H1 (cell line): ENCODE measurements around the gene GBF1. TPM values are rescaled to one million over a fixed set of nuclear protein-coding genes. Genes with fewer than 3 reads are reported as not detected.

Experiments
- CTCF ChIA-PET: fragments of 300-600 bp; sonication (Branson Sonifier 250); formaldehyde crosslinking; loops from one replicate; lab custom pipeline; 2021; ENCODE audit not compliant: partially characterized antibody; lab: Charles Lee
- POLR2A ChIA-PET: fragments of 300-600 bp; sonication (Branson Sonifier 250); formaldehyde crosslinking; loops from one replicate; lab custom pipeline; 2021; ENCODE audit warnings: inconsistent platforms; ENCODE audit not compliant: partially characterized antibody; lab: Charles Lee
- DNase-seq, 2 experiments: peaks; one replicate each; pipeline versions ENCODE4 v3.0.0 to v3.0.0-alpha.2; 2010 to 2022; ENCODE audit warnings: low spot score in 2 of 2, low read depth in 1 of 2, mixed read lengths in 1 of 2
- FAIRE-seq: peaks from 2 replicates; lab custom pipeline; 2011; peaks lifted over from hg19 to GRCh38; lab: Jason Lieb, UNC
- H2AFZ ChIP-seq: 2 replicates; pipeline ENCODE4 v1.8.1; 2012; ENCODE audit warnings: low read length, inconsistent platforms
- H2AK5ac ChIP-seq: 2 replicates; pipeline ENCODE4 v1.6.1; 2013; ENCODE audit warnings: low read depth, low read length
- H2BK120ac ChIP-seq: replicated peaks from 2 replicates; pipeline ENCODE3; 2013; ENCODE audit warnings: low read depth, low read length, inconsistent platforms
- H2BK12ac ChIP-seq: 2 replicates; pipeline ENCODE4 v1.6.1; 2013; ENCODE audit warnings: low read depth, low read length
- H2BK15ac ChIP-seq: 2 replicates; pipeline ENCODE4 v1.6.1; 2013; ENCODE audit warnings: low read length
- H2BK20ac ChIP-seq: 2 replicates; pipeline ENCODE4 v1.6.1; 2013; ENCODE audit warnings: low read length
- H2BK5ac ChIP-seq: 2 replicates; pipeline ENCODE4 v1.6.1; 2013; ENCODE audit warnings: low read depth, low read length
- H3K14ac ChIP-seq: 2 replicates; pipeline ENCODE4 v1.6.1; 2013; ENCODE audit warnings: inconsistent platforms; ENCODE audit not compliant: insufficient read length
- H3K18ac ChIP-seq: 2 replicates; pipeline ENCODE4 v1.6.1; 2013; ENCODE audit warnings: low read length; ENCODE audit errors: extremely low read depth
- H3K23ac ChIP-seq: 2 replicates; pipeline ENCODE4 v1.6.1; 2013; ENCODE audit warnings: inconsistent platforms; ENCODE audit not compliant: insufficient read length
- H3K23me2 ChIP-seq: 2 replicates; pipeline ENCODE4 v1.6.1; 2013; ENCODE audit warnings: low read depth, low read length
- H3K27ac ChIP-seq: 2 replicates; pipeline ENCODE4 v1.6.1; 2011; ENCODE audit warnings: low read depth, low read length, inconsistent platforms
- H3K27me3 ChIP-seq, 4 experiments: replicated peaks in 1 of 4; 1 replicate in 1 of 4; 2 replicates in 3 of 4; pipeline versions ENCODE4 v1.6.1 to v1.8.1; 2011 to 2013; ENCODE audit warnings: low read length in 3 of 4, mild to moderate bottlenecking in 3 of 4, inconsistent platforms in 2 of 4, mixed read lengths in 2 of 4, moderate library complexity in 1 of 4; ENCODE audit not compliant: control insufficient read depth in 3 of 4, insufficient read depth in 3 of 4; ENCODE audit errors: extremely low read depth in 1 of 4
- H3K36me3 ChIP-seq, 4 experiments: 2 replicates each; pipeline versions ENCODE4 v1.6.1 to v1.8.1; 2011 to 2013; ENCODE audit warnings: mild to moderate bottlenecking in 4 of 4, low read length in 3 of 4, moderate library complexity in 2 of 4, control low read depth in 1 of 4, inconsistent platforms in 1 of 4; ENCODE audit not compliant: insufficient read depth in 4 of 4, control insufficient read depth in 2 of 4
- H3K4ac ChIP-seq: replicated peaks from 2 replicates; pipeline ENCODE3; 2013; ENCODE audit warnings: low read length, low read depth, mixed read lengths, inconsistent platforms; ENCODE audit not compliant: insufficient read length
- H3K4me1 ChIP-seq, 4 experiments: replicated peaks in 1 of 4; 1 replicate in 1 of 4; 2 replicates in 3 of 4; pipeline versions ENCODE4 v1.6.1 to v1.8.1; 2011 to 2013; ENCODE audit warnings: low read length in 3 of 4, inconsistent platforms in 2 of 4, mixed read lengths in 1 of 4; ENCODE audit not compliant: insufficient read depth in 4 of 4, control insufficient read depth in 3 of 4
- H3K4me2 ChIP-seq, 2 experiments: 2 replicates each; pipeline versions ENCODE4 v1.6.1 to v1.8.1; 2011 to 2013; ENCODE audit warnings: low read depth in 2 of 2, low read length in 2 of 2, control low read depth in 1 of 2, inconsistent platforms in 1 of 2, mild to moderate bottlenecking in 1 of 2; ENCODE audit not compliant: insufficient read depth in 1 of 2
- H3K4me3 ChIP-seq, 4 experiments: fragments of 200-600, 300-600 bp in 1 of 4; sonication (generic), shearing (Covaris generic), sonication (Bioruptor Twin) in 1 of 4; 2 replicates each; pipeline versions ENCODE4 v1.5.1 to v1.8.1; 2011 to 2016; ENCODE audit warnings: low read length in 4 of 4, low read depth in 3 of 4, control low read depth in 2 of 4, inconsistent platforms in 2 of 4, mild to moderate bottlenecking in 2 of 4, mixed read lengths in 1 of 4, moderate library complexity in 1 of 4; ENCODE audit not compliant: insufficient read depth in 2 of 4; ENCODE audit errors: extremely low read depth in 1 of 4
- H3K56ac ChIP-seq: replicated peaks from 2 replicates; pipeline ENCODE3; 2013; ENCODE audit warnings: low read depth, mild to moderate bottlenecking, mixed read lengths, low read length, inconsistent platforms; ENCODE audit not compliant: insufficient read length
- H3K79me1 ChIP-seq: 2 replicates; pipeline ENCODE4 v1.6.1; 2013; ENCODE audit warnings: low read depth, low read length, control low read depth
- H3K79me2 ChIP-seq, 2 experiments: 2 replicates each; pipeline versions ENCODE4 v1.6.1 to v1.8.1; 2012 to 2013; ENCODE audit warnings: low read length in 2 of 2, mild to moderate bottlenecking in 2 of 2, inconsistent platforms in 1 of 2; ENCODE audit not compliant: insufficient read depth in 2 of 2, control insufficient read depth in 1 of 2
- H3K9ac ChIP-seq, 4 experiments: replicated peaks in 1 of 4; 1 replicate in 1 of 4; 2 replicates in 3 of 4; pipeline versions ENCODE4 v1.6.1 to v1.8.1; 2011 to 2013; ENCODE audit warnings: low read depth in 3 of 4, low read length in 3 of 4, control low read depth in 2 of 4, mild to moderate bottlenecking in 2 of 4, moderate library complexity in 2 of 4, inconsistent platforms in 1 of 4; ENCODE audit errors: extremely low read depth in 1 of 4
- H3K9me3 ChIP-seq, 2 experiments: 2 replicates each; pipeline versions ENCODE4 v1.6.1 to v1.8.1; 2012 to 2013; ENCODE audit warnings: mild to moderate bottlenecking in 2 of 2, moderate library complexity in 2 of 2, control low read depth in 1 of 2, inconsistent platforms in 1 of 2, low read depth in 1 of 2, low read length in 1 of 2, mixed read lengths in 1 of 2; ENCODE audit not compliant: insufficient read depth in 2 of 2
- H4K20me1 ChIP-seq, 2 experiments: replicated peaks in 1 of 2; 2 replicates each; pipeline versions ENCODE3 to v1.8.1; 2011 to 2013; ENCODE audit warnings: inconsistent platforms in 2 of 2, low read length in 2 of 2, mild to moderate bottlenecking in 1 of 2; ENCODE audit not compliant: insufficient read depth in 2 of 2, control insufficient read depth in 1 of 2
- H4K5ac ChIP-seq: 2 replicates; pipeline ENCODE4 v1.6.1; 2013; ENCODE audit warnings: low read length, low read depth, mixed read lengths, inconsistent platforms; ENCODE audit not compliant: insufficient read length
- H4K8ac ChIP-seq: 2 replicates; pipeline ENCODE4 v1.8.0; 2013; ENCODE audit warnings: mild to moderate bottlenecking, moderate library complexity, low read length, inconsistent platforms; ENCODE audit not compliant: insufficient read depth; ENCODE audit errors: extremely low read depth
- H4K91ac ChIP-seq: replicated peaks from 2 replicates; pipeline ENCODE3; 2013; ENCODE audit warnings: low read length, mixed read lengths, inconsistent platforms; ENCODE audit not compliant: insufficient read length
- CHD1 ChIP-seq: IDR thresholded peaks from 2 replicates; pipeline ENCODE4 v1.6.1; 2012; ENCODE audit warnings: low read depth, low read length, improper control_type of control experiment
- CTCF ChIP-seq, 3 experiments: IDR thresholded peaks; 1 replicate in 2 of 3; 2 replicates in 1 of 3; pipeline versions ENCODE4 v1.5.1 to v1.6.1; 2011; ENCODE audit warnings: low read length in 3 of 3, mild to moderate bottlenecking in 3 of 3, inconsistent platforms in 2 of 3, low read depth in 1 of 3, moderate library complexity in 1 of 3; ENCODE audit not compliant: insufficient read depth in 1 of 3; ENCODE audit errors: control extremely low read depth in 1 of 3
- EGR1 ChIP-seq: IDR thresholded peaks from 2 replicates; pipeline ENCODE4 v1.6.1; 2011; ENCODE audit warnings: low read depth, low read length, borderline replicate concordance
- HDAC6 ChIP-seq: IDR thresholded peaks from one replicate; pipeline ENCODE4 v1.7.1; 2012; ENCODE audit warnings: low read depth, mild to moderate bottlenecking, inconsistent platforms, low read length, moderate library complexity
- KDM4A ChIP-seq: IDR thresholded peaks from one replicate; pipeline ENCODE4 v1.7.1; 2012; ENCODE audit warnings: low read depth, mild to moderate bottlenecking, moderate library complexity, low read length, inconsistent platforms; ENCODE audit not compliant: severe bottlenecking
- MAX ChIP-seq: IDR thresholded peaks from 2 replicates; pipeline ENCODE4 v1.6.1; 2012; ENCODE audit warnings: inconsistent platforms
- POU5F1 ChIP-seq: IDR thresholded peaks from 2 replicates; pipeline ENCODE4 v1.6.1; 2011; ENCODE audit warnings: low read depth, mild to moderate bottlenecking, low read length, moderate library complexity
- RBBP5 ChIP-seq: IDR thresholded peaks from 2 replicates; pipeline ENCODE4 v1.7.1; 2012; ENCODE audit warnings: low read depth, mild to moderate bottlenecking, inconsistent platforms, low read length, moderate library complexity, borderline replicate concordance
- SP2 ChIP-seq: IDR thresholded peaks from 2 replicates; pipeline ENCODE4 v1.6.1; 2012; ENCODE audit warnings: mild to moderate bottlenecking, low read length, inconsistent platforms
- SP4 ChIP-seq: IDR thresholded peaks from 2 replicates; pipeline ENCODE4 v1.6.1; 2012; ENCODE audit warnings: low read length, inconsistent platforms
- SRF ChIP-seq: IDR thresholded peaks from 2 replicates; pipeline ENCODE4 v1.6.1; 2011; ENCODE audit warnings: mild to moderate bottlenecking, low read depth, low read length, moderate library complexity
- SUZ12 ChIP-seq: fragments of 200-600 bp; sonication (generic); IDR thresholded peaks from 2 replicates; pipeline ENCODE4 v1.6.1; 2012; ENCODE audit warnings: mild to moderate bottlenecking, inconsistent platforms, low read length, moderate library complexity, mixed read lengths
- WGBS, 2 experiments: shearing (Covaris generic) in 1 of 2; methylation state at CpG; one replicate each; pipeline versions ENCODE4 v1.1.6 to v1.1.7; 2013 to 2015; ENCODE audit warnings: low lambda C conversion rate in 2 of 2, mixed read lengths in 2 of 2, inconsistent platforms in 1 of 2, low coverage in 1 of 2, missing lambda C conversion rate in 1 of 2; ENCODE audit not compliant: insufficient replicate concordance in 2 of 2, insufficient coverage in 1 of 2, insufficient read length in 1 of 2; ENCODE audit errors: extremely low coverage in 1 of 2, missing lambda C conversion rate in 1 of 2; 5-methylcytosine and 5-hydroxymethylcytosine counted together
- polyA plus RNA-seq, 7 experiments: library from polyadenylated mRNA; depleted of rRNA in 3 of 7; stranded (reverse) in 5 of 7; unstranded in 2 of 7; fragments of >200 nt in 5 of 7; fragments of 200-250 nt in 2 of 7; gene quantifications; 1 replicate in 5 of 7; 2 replicates in 1 of 7; 4 replicates in 1 of 7; pipeline versions ENCODE4 v1.2.1 to v1.2.3, GENCODE V29; 2011 to 2013; ENCODE audit warnings: missing spikeins in 2 of 7, mixed read lengths in 2 of 7
- total RNA-seq: library from RNA; stranded (reverse); fragmentation: NEBNext Ultra II Directional; extraction: Animal tissue kit (Norgen Biotek cat#: 25700); gene quantifications from 2 replicates; pipeline ENCODE4 v1.2.1, GENCODE V29; 2021

The GBF1 gene
- total and polyA plus RNA-seq, 2 of the 8 experiments (the other 6 are each of a cell fraction or from before 2014, with no cell fraction given) = 11.0 to 25.5 TPM

- no peak overlapping the region for H3K4me3 ChIP-seq
- no peaks in the 10 kb centered on the region for H3K23me2 ChIP-seq
- H2BK5ac ChIP-seq = no peak overlapping the region
- H3K18ac ChIP-seq = no peak overlapping the region
- H3K79me1 ChIP-seq = no peaks in the 10 kb centered on the region
- no peaks in the 10 kb centered on the region for H3K4me1 ChIP-seq
- H3K4me2 ChIP-seq = no peak overlapping the region
- no peak for DNase-seq
- H2BK20ac ChIP-seq = no peak overlapping the region
- H3K56ac ChIP-seq = no peak overlapping the region
- no peak for FAIRE-seq
- TF ChIP-seq CHD1 (no peak), CTCF (IDR thresholded peaks at IDR 0.05; ENCODE audit: control extremely low read depth in 1 of 3, insufficient read depth in 1 of 3, low read depth in 1 of 3, low read length in 3 of 3) (no peak), SP4 (no peak), KDM4A (no peak), SRF (no peak), SP2 (no peak), POU5F1 (no peak), HDAC6 (no peak), EGR1 (no peak), SUZ12 (no peak), MAX (no peak), RBBP5 (no peak)
- no peak overlapping the region for H3K9ac ChIP-seq
- H3K4ac ChIP-seq = no peak overlapping the region
- WGBS, 2 experiments = 38% methylated on average over 1 of the region's 1 CpG; no CpG with 5 or more reads in 1 of the 2 experiments
- no peaks in the 10 kb centered on the region for H4K20me1 ChIP-seq
- H4K8ac ChIP-seq = no peak overlapping the region
- H3K23ac ChIP-seq = no peak overlapping the region
- ChIA-PET CTCF (interaction anchor here (1.1 kb wide), 1 partner anchor 33 kb away, joined by 3 read pairs; no protein-coding TSS in a partner anchor), POLR2A (interaction anchor here (0.7 kb wide), 1 partner anchor 119 kb away, joined by 3 read pairs; no protein-coding TSS in a partner anchor)
- H4K5ac ChIP-seq = no peak overlapping the region
- H2BK120ac ChIP-seq = no peak overlapping the region
- H2BK12ac ChIP-seq = no peak overlapping the region
- no peak overlapping the region for H3K27ac ChIP-seq
- H2AFZ ChIP-seq = no peak overlapping the region
- peaks cover 0 to 2% (median 0%) of the 10 kb centered on the region in 4 experiments; a peak in 1 of 7 replicates for H3K27me3 ChIP-seq
- no peak overlapping the region for H3K14ac ChIP-seq
- H3K79me2 ChIP-seq = no peaks in the 10 kb centered on the region
- no peak overlapping the region for H4K91ac ChIP-seq
- no peak overlapping the region for H2BK15ac ChIP-seq
- peaks cover 15 to 27% of the 10 kb centered on the region in 2 experiments for H3K9me3 ChIP-seq
- H2AK5ac ChIP-seq = no peak overlapping the region
- no peaks in the 10 kb centered on the region; a peak in 1 of 8 replicates for H3K36me3 ChIP-seq
These were observed 42.9 kb upstream of the GBF1 start for GRCh38 chr10:102202386-102202785.
